GM12878 (cell line): ENCODE measurements around the gene SIRT2. TPM values are rescaled to one million over a fixed set of nuclear protein-coding genes. Genes with fewer than 3 reads are reported as not detected.

Source experiments
- ATAC-seq: fragments of 200-7000 bp; cut with Tn5 transposase; 3 replicates; pipeline ENCODE4 v1.9.1; 2020; ENCODE audit warnings: mild to moderate bottlenecking, moderate library complexity
- BruUV-seq: library from RNA; stranded (reverse); fragments of 400-500 nt; replicated peaks from 2 replicates; lab custom pipeline; 2021; lab: Mats Ljungman, UMichigan
- CTCF ChIA-PET: fragments of 300-600 bp; sonication (Branson Sonifier 250); formaldehyde crosslinking; extraction: SDS; loops from one replicate; lab custom pipeline; 2021; ENCODE audit warnings: inconsistent platforms; lab: Yijun Ruan, JAX
- POLR2A ChIA-PET: fragments of 350-600 bp; formaldehyde crosslinking; extraction: SDS; loops from one replicate; lab custom pipeline; 2021; ENCODE audit warnings: inconsistent platforms; lab: Charles Lee
- RAD21 ChIA-PET: fragments of 300-600 bp; sonication (Branson Sonifier 250); formaldehyde crosslinking; loops from one replicate; lab custom pipeline; 2023; ENCODE audit warnings: antibody characterized with exemption; ENCODE audit not compliant: unreplicated experiment; lab: Charles Lee
- SMC1A ChIA-PET: fragments of 300-600 bp; sonication (Branson Sonifier 250); formaldehyde crosslinking; loops from one replicate; lab custom pipeline; 2023; ENCODE audit not compliant: unreplicated experiment, uncharacterized antibody; lab: Charles Lee
- DNase-seq: peaks from one replicate; pipeline ENCODE4 v3.0.0-alpha.2; 2011; ENCODE audit warnings: low read depth, low spot score
- FAIRE-seq: peaks from 3 replicates; lab custom pipeline; 2011; peaks lifted over from hg19 to GRCh38; lab: Jason Lieb, UNC
- H2AFZ ChIP-seq: 2 replicates; pipeline ENCODE4 v1.6.0; 2011; ENCODE audit warnings: low read depth, low read length, control low read depth; ENCODE audit not compliant: control insufficient read depth
- H3K27ac ChIP-seq: 2 replicates; pipeline ENCODE4 v1.5.1; 2011; ENCODE audit warnings: control low read depth; ENCODE audit not compliant: control insufficient read depth, insufficient read depth
- H3K27me3 ChIP-seq, 2 experiments: replicated peaks in 1 of 2; 2 replicates each; pipeline versions ENCODE4 v1.6.0 to v1.6.1; 2011; ENCODE audit warnings: low read length in 1 of 2; ENCODE audit not compliant: control insufficient read depth in 2 of 2, insufficient read depth in 2 of 2
- H3K36me3 ChIP-seq, 2 experiments: 2 replicates each; pipeline ENCODE4 v1.5.1; 2011; ENCODE audit warnings: low read length in 1 of 2; ENCODE audit not compliant: control insufficient read depth in 2 of 2, insufficient read depth in 2 of 2
- H3K4me1 ChIP-seq: 2 replicates; pipeline ENCODE4 v1.6.1; 2011; ENCODE audit warnings: mild to moderate bottlenecking, low read length, moderate library complexity, mixed read lengths; ENCODE audit not compliant: control insufficient read depth, insufficient read depth
- H3K4me2 ChIP-seq: 2 replicates; pipeline ENCODE4 v1.6.0; 2011; ENCODE audit warnings: control low read depth; ENCODE audit not compliant: control insufficient read depth, insufficient read depth
- H3K4me3 ChIP-seq: fragments of 200-600 bp; sonication (generic); 2 replicates; pipeline ENCODE4 v1.5.1; 2016
- H3K79me2 ChIP-seq: 2 replicates; pipeline ENCODE4 v1.6.0; 2011; ENCODE audit warnings: low read length; ENCODE audit not compliant: control insufficient read depth, insufficient read depth
- H3K9ac ChIP-seq: 2 replicates; pipeline ENCODE4 v1.8.0; 2011; ENCODE audit warnings: low read length, control low read depth, mixed read lengths; ENCODE audit not compliant: control insufficient read depth, insufficient read depth
- H3K9me3 ChIP-seq: replicated peaks from 3 replicates; pipeline ENCODE4 v1.5.1; 2011; ENCODE audit warnings: mild to moderate bottlenecking, low read length; ENCODE audit not compliant: control insufficient read depth, insufficient read depth
- H4K20me1 ChIP-seq: 2 replicates; pipeline ENCODE4 v1.6.0; 2011; ENCODE audit not compliant: control insufficient read depth, insufficient read depth
- CBX5 ChIP-seq: sonication (generic); IDR thresholded peaks from 2 replicates; pipeline ENCODE4 v1.6.1; 2016; ENCODE audit warnings: low read depth, moderate library complexity, mild to moderate bottlenecking, inconsistent platforms
- E2F8 ChIP-seq: fragments of 450-650 bp; IDR thresholded peaks from 2 replicates; pipeline ENCODE4 v1.6.1; 2018; ENCODE audit warnings: mild to moderate bottlenecking, low read depth, moderate library complexity; ENCODE audit not compliant: partially characterized antibody
- FOS ChIP-seq: IDR thresholded peaks from 3 replicates; pipeline ENCODE4 v1.6.1; 2011; ENCODE audit warnings: borderline replicate concordance; ENCODE audit not compliant: insufficient read length; ENCODE audit errors: extremely low read depth
- LARP7 ChIP-seq: fragments of 450-650 bp; IDR thresholded peaks from 2 replicates; pipeline ENCODE4 v1.6.1; 2017; ENCODE audit warnings: mild to moderate bottlenecking
- NFXL1 ChIP-seq: fragments of 450-650 bp; IDR thresholded peaks from 2 replicates; pipeline ENCODE4 v1.6.1; 2017; ENCODE audit warnings: antibody characterized with exemption, mild to moderate bottlenecking, borderline replicate concordance
- NR2C1 ChIP-seq: fragments of 450-650 bp; IDR thresholded peaks from 2 replicates; pipeline ENCODE4 v1.6.1; 2017; ENCODE audit warnings: antibody characterized with exemption, mild to moderate bottlenecking, moderate library complexity
- SMAD5 ChIP-seq: IDR thresholded peaks from 2 replicates; pipeline ENCODE4 v1.6.1; 2016; ENCODE audit warnings: antibody characterized with exemption, low read depth
- SRF ChIP-seq, 2 experiments: IDR thresholded peaks; 2 replicates each; pipeline ENCODE4 v1.6.1; 2011; ENCODE audit warnings: low read depth in 2 of 2, low read length in 2 of 2, mild to moderate bottlenecking in 1 of 2, moderate library complexity in 1 of 2
- TARDBP ChIP-seq: IDR thresholded peaks from 2 replicates; pipeline ENCODE4 v1.6.1; 2016; ENCODE audit warnings: borderline replicate concordance
- WGBS: methylation state at CpG from one replicate; pipeline ENCODE4 v1.1.6; 2016; ENCODE audit warnings: low lambda C conversion rate; ENCODE audit not compliant: insufficient replicate concordance, insufficient coverage; ENCODE audit errors: missing lambda C conversion rate; 5-methylcytosine and 5-hydroxymethylcytosine counted together
- in situ Hi-C: fragments of 300-500 bp; cut with MboI; formaldehyde crosslinking; loops from 9 replicates; pipeline ENCODE4 v1.14.3; 2018; ENCODE audit warnings: mixed read lengths
- intact Hi-C: fragments of 100-400 bp; cut with micrococcal nuclease; formaldehyde crosslinking; loops from one replicate; pipeline ENCODE4 v1.14.2; 2022; ENCODE audit not compliant: unreplicated experiment
- polyA plus RNA-seq, 11 experiments: library from polyadenylated mRNA; depleted of rRNA in 4 of 11; unstranded in 6 of 11; stranded (reverse) in 5 of 11; fragments of >200 nt; fragmentation: Nextera tagmentation in 4 of 11; fragmentation: Illumina TruSeq in 1 of 11; extraction: Ambion mirVana in 4 of 11; extraction: Trizol in 1 of 11; gene quantifications; 1 replicate in 1 of 11; 2 replicates in 10 of 11; pipeline versions ENCODE4 v1.2.1 to v1.2.3, GENCODE V29; 2011 to 2016; ENCODE audit warnings: inconsistent platforms in 2 of 11, missing spikeins in 2 of 11, low read depth in 1 of 11
- total RNA-seq, 4 experiments: library from RNA; depleted of rRNA in 3 of 4; stranded (reverse); fragments of >200 nt in 3 of 4; fragmentation: Illumina TruSeq in 1 of 4; extraction: Trizol in 1 of 4; gene quantifications; 2 replicates each; pipeline versions ENCODE4 v1.2.1 to v1.2.3, GENCODE V29; 2013 to 2021
- TF ChIP-seq, protein P1 (sequence below): fragments of 450-650 bp; IDR thresholded peaks from 2 replicates; pipeline ENCODE4 v1.6.1; 2017; ENCODE audit warnings: mild to moderate bottlenecking, moderate library complexity

SIRT2 gene
- total and polyA plus RNA-seq, 10 of the 15 experiments (the other 5 are each of a cell fraction or from before 2014, with no cell fraction given), result 1.4 to 38.7 (median 24.1) TPM

- Histone ChIP-seq H2AFZ (no peak overlapping the region), H3K9ac (no peak overlapping the region), H3K4me1 (no peaks in the 10 kb centered on the region), H3K27me3 (no peaks in the 10 kb centered on the region; a peak in 1 of 4 replicates), H4K20me1 (no peaks in the 10 kb centered on the region), H3K36me3 (no peaks in the 10 kb centered on the region), H3K4me3 (no peak overlapping the region), H3K79me2 (no peaks in the 10 kb centered on the region), H3K27ac (no peak overlapping the region), H3K4me2 (no peak overlapping the region), H3K9me3 (no peaks in the 10 kb centered on the region; the same call in 2 of the 3 replicates)
- intact Hi-C loops, result no loop called here
- in situ Hi-C loops, result no loop called here
- POLR2A ChIA-PET, result no interaction called here
- no peak for DNase-seq
- no peak for ATAC-seq
- no TSS peak for BruUV-seq
- RAD21 ChIA-PET, result no interaction called here
- CTCF ChIA-PET, result interaction anchor here (0.9 to 1.5 kb wide), 3 partner anchors 8 to 305 kb away, joined by 4 to 6 read pairs (median 4); partner anchors contain the start of genes MRPS12 and SARS2
- FAIRE-seq, result no peak
- WGBS, result 60% methylated on average over 5 of the region's 5 CpGs
- SMC1A ChIA-PET, result interaction anchor here (0.9 to 1.4 kb wide), 2 partner anchors 9 to 22 kb away, joined by 4 to 6 read pairs; partner anchors contain the start of genes MRPS12 and SARS2
- TF ChIP-seq LARP7 (no peak), NFXL1 (no peak), E2F8 (no peak), NR2C1 (no peak), TARDBP (no peak), FOS (no peak), CBX5 (no peak), SMAD5 (no peak), SRF (IDR thresholded peaks at IDR 0.05; ENCODE audit: low read depth in 2 of 2, low read length in 2 of 2) (no peak)
- TF ChIP-seq, protein P1, sequence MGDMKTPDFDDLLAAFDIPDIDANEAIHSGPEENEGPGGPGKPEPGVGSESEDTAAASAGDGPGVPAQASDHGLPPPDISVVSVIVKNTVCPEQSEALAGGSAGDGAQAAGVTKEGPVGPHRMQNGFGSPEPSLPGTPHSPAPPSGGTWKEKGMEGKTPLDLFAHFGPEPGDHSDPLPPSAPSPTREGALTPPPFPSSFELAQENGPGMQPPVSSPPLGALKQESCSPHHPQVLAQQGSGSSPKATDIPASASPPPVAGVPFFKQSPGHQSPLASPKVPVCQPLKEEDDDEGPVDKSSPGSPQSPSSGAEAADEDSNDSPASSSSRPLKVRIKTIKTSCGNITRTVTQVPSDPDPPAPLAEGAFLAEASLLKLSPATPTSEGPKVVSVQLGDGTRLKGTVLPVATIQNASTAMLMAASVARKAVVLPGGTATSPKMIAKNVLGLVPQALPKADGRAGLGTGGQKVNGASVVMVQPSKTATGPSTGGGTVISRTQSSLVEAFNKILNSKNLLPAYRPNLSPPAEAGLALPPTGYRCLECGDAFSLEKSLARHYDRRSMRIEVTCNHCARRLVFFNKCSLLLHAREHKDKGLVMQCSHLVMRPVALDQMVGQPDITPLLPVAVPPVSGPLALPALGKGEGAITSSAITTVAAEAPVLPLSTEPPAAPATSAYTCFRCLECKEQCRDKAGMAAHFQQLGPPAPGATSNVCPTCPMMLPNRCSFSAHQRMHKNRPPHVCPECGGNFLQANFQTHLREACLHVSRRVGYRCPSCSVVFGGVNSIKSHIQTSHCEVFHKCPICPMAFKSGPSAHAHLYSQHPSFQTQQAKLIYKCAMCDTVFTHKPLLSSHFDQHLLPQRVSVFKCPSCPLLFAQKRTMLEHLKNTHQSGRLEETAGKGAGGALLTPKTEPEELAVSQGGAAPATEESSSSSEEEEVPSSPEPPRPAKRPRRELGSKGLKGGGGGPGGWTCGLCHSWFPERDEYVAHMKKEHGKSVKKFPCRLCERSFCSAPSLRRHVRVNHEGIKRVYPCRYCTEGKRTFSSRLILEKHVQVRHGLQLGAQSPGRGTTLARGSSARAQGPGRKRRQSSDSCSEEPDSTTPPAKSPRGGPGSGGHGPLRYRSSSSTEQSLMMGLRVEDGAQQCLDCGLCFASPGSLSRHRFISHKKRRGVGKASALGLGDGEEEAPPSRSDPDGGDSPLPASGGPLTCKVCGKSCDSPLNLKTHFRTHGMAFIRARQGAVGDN, result no peak
Measured at GRCh38 chr19:38939957-38940356, 40.5 kb upstream of the SIRT2 start.
